ENCODE data around the gene RAPGEF5.

RAPGEF5 gene

GRCh38 chr7:22343071-22343470, 13.9 kb downstream of the RAPGEF5 start:
- DNase-seq (no peak), ATAC-seq (no peak)
- H3K4me1 Mint-ChIP-seq = no peaks in the 10 kb centered on the region
- H3K9me3 Mint-ChIP-seq = no peaks in the 10 kb centered on the region
- H3K27ac Mint-ChIP-seq = no peak overlapping the region
- H3K4me3 Mint-ChIP-seq = no peak overlapping the region
- H3K27me3 Mint-ChIP-seq = peaks cover 7% of the 10 kb centered on the region

- H3K4me3 Mint-ChIP-seq = no peak overlapping the region
- no peak for ATAC-seq
- H3K9me3 Mint-ChIP-seq = no peaks in the 10 kb centered on the region
- H3K27ac Mint-ChIP-seq = no peak overlapping the region
- H3K27me3 Mint-ChIP-seq = no peaks in the 10 kb centered on the region
- H3K4me1 Mint-ChIP-seq = no peaks in the 10 kb centered on the region
- DNase-seq = no peak
These were observed 17.1 kb downstream of the RAPGEF5 start for GRCh38 chr7:22339725-22340390.

GRCh38 chr7:22338877-22339276, 18.1 kb downstream of the RAPGEF5 start:
- no peak for ATAC-seq
- Mint-ChIP-seq H3K9me3 (no peaks in the 10 kb centered on the region), H3K27ac (no peak overlapping the region), H3K27me3 (peaks cover 3% of the 10 kb centered on the region), H3K4me1 (no peaks in the 10 kb centered on the region), H3K4me3 (no peak overlapping the region)
- no peak for DNase-seq

- H3K27ac Mint-ChIP-seq = no peak overlapping the region
- DNase-seq (no peak), ATAC-seq (no peak)
- H3K4me3 Mint-ChIP-seq = no peak overlapping the region
- H3K27me3 Mint-ChIP-seq = peaks cover 5% of the 10 kb centered on the region
- H3K4me1 Mint-ChIP-seq = no peaks in the 10 kb centered on the region
- H3K9me3 Mint-ChIP-seq = no peaks in the 10 kb centered on the region
These were observed 18.5 kb downstream of the RAPGEF5 start for GRCh38 chr7:22338411-22338810.

GRCh38 chr7:22333680-22334141, 23.2 kb downstream of the RAPGEF5 start:
- DNase-seq = no peak
- no peak overlapping the region for H3K4me3 Mint-ChIP-seq
- no peak overlapping the region for H3K27ac Mint-ChIP-seq
- no peaks in the 10 kb centered on the region for H3K4me1 Mint-ChIP-seq
- ATAC-seq = no peak
- H3K27me3 Mint-ChIP-seq = peaks cover 5% of the 10 kb centered on the region
- H3K9me3 Mint-ChIP-seq = no peaks in the 10 kb centered on the region

- H3K4me3 Mint-ChIP-seq = no peak overlapping the region
These were observed 24.5 kb downstream of the RAPGEF5 start for GRCh38 chr7:22332461-22332870.

GRCh38 chr7:22331704-22332103, 25.2 kb downstream of the RAPGEF5 start:
- no peaks in the 10 kb centered on the region for H3K4me1 Mint-ChIP-seq
- no peaks in the 10 kb centered on the region for H3K9me3 Mint-ChIP-seq
- no peak overlapping the region for H3K27ac Mint-ChIP-seq
- peaks cover 5% of the 10 kb centered on the region for H3K27me3 Mint-ChIP-seq
- no peak for DNase-seq
- ATAC-seq = no peak
- H3K4me3 Mint-ChIP-seq = no peak overlapping the region

More at GRCh38 chr7:22332461-22332870, 24.5 kb downstream of the RAPGEF5 start:
- H3K9me3 Mint-ChIP-seq = no peaks in the 10 kb centered on the region
- no peaks in the 10 kb centered on the region for H3K4me1 Mint-ChIP-seq
- DNase-seq (no peak), ATAC-seq (no peak)
- H3K27me3 Mint-ChIP-seq = peaks cover 5% of the 10 kb centered on the region
- no peak overlapping the region for H3K27ac Mint-ChIP-seq

- DNase-seq (no peak), ATAC-seq (no peak)
- Mint-ChIP-seq H3K4me3 (no peak overlapping the region), H3K27me3 (peaks cover 5% of the 10 kb centered on the region), H3K4me1 (no peaks in the 10 kb centered on the region), H3K27ac (no peak overlapping the region), H3K9me3 (no peaks in the 10 kb centered on the region)
These were observed 26.1 kb downstream of the RAPGEF5 start for GRCh38 chr7:22330903-22331302.

GRCh38 chr7:22329816-22330524, 27.0 kb downstream of the RAPGEF5 start:
- peaks cover 5% of the 10 kb centered on the region for H3K27me3 Mint-ChIP-seq

GRCh38 chr7:22326181-22326580, 30.8 kb downstream of the RAPGEF5 start:
- Mint-ChIP-seq H3K4me3 (no peak overlapping the region), H3K9me3 (no peaks in the 10 kb centered on the region), H3K27ac (no peak overlapping the region), H3K4me1 (no peaks in the 10 kb centered on the region), H3K27me3 (no peaks in the 10 kb centered on the region)
- ATAC-seq (no peak), DNase-seq (no peak)

More at GRCh38 chr7:22329816-22330524, 27.0 kb downstream of the RAPGEF5 start:
- Mint-ChIP-seq H3K4me3 (no peak overlapping the region), H3K4me1 (no peaks in the 10 kb centered on the region), H3K27ac (no peak overlapping the region), H3K9me3 (no peaks in the 10 kb centered on the region)
- no peak for ATAC-seq
- DNase-seq = no peak

- DNase-seq (no peak), ATAC-seq (no peak)
- Mint-ChIP-seq H3K4me3 (no peak overlapping the region), H3K27me3 (no peaks in the 10 kb centered on the region), H3K9me3 (no peaks in the 10 kb centered on the region), H3K4me1 (no peaks in the 10 kb centered on the region), H3K27ac (no peak overlapping the region)
These were observed 31.3 kb downstream of the RAPGEF5 start for GRCh38 chr7:22325671-22326070.

- no peak for ATAC-seq
- H3K27ac Mint-ChIP-seq = no peak overlapping the region
- H3K4me1 Mint-ChIP-seq = no peaks in the 10 kb centered on the region
- peaks cover under 1% of the 10 kb centered on the region for H3K27me3 Mint-ChIP-seq
- H3K4me3 Mint-ChIP-seq = no peak overlapping the region
- no peaks in the 10 kb centered on the region for H3K9me3 Mint-ChIP-seq
- no peak for DNase-seq
These were observed 33.2 kb downstream of the RAPGEF5 start for GRCh38 chr7:22323714-22324113.

GRCh38 chr7:22320416-22320815, 36.5 kb downstream of the RAPGEF5 start:
- no peaks in the 10 kb centered on the region for H3K4me1 Mint-ChIP-seq
- no peaks in the 10 kb centered on the region for H3K9me3 Mint-ChIP-seq
- H3K27ac Mint-ChIP-seq = no peak overlapping the region
- ATAC-seq (no peak), DNase-seq (no peak)
- H3K27me3 Mint-ChIP-seq = peaks cover 8% of the 10 kb centered on the region
- no peak overlapping the region for H3K4me3 Mint-ChIP-seq

GRCh38 chr7:22319424-22320403, 37.2 kb downstream of the RAPGEF5 start:
- Mint-ChIP-seq H3K4me3 (no peak overlapping the region), H3K27ac (peak overlapping the region in 1 of 2 donors; percentile 4), H3K27me3 (peaks cover 8% of the 10 kb centered on the region), H3K9me3 (no peaks in the 10 kb centered on the region), H3K4me1 (no peaks in the 10 kb centered on the region)
- no peak for ATAC-seq
- no peak for DNase-seq

- Mint-ChIP-seq H3K27me3 (peaks cover 8% of the 10 kb centered on the region), H3K27ac (no peak overlapping the region), H3K4me1 (no peaks in the 10 kb centered on the region), H3K9me3 (no peaks in the 10 kb centered on the region), H3K4me3 (no peak overlapping the region)
- DNase-seq = no peak
- no peak for ATAC-seq
These were observed 38.6 kb downstream of the RAPGEF5 start for GRCh38 chr7:22318376-22318775.
